HEK293 (cell line): ENCODE results near the gene NEK11.

Experiments used
- CTCF ChIA-PET: fragments of 350-600 bp; formaldehyde crosslinking; extraction: SDS; loops from one replicate; lab custom pipeline; 2021; ENCODE audit warnings: antibody characterized with exemption; lab: Yijun Ruan, JAX
- POLR2A ChIA-PET: fragments of 300-600 bp; formaldehyde crosslinking; extraction: SDS; loops from one replicate; lab custom pipeline; 2020; ENCODE audit warnings: antibody characterized with exemption, inconsistent platforms; lab: Yijun Ruan, JAX
- H3K27ac ChIP-seq: fragments of 200-500 bp; sonication (Bioruptor generic); 2 replicates; pipeline ENCODE4 v1.5.1; 2014; ENCODE audit warnings: low read depth, low read length, control low read depth, inconsistent platforms; ENCODE audit errors: extremely low read depth
- H3K36me3 ChIP-seq, 2 experiments: fragments of 200-500 bp in 1 of 2; sonication (Bioruptor generic) in 1 of 2; 1 replicate in 1 of 2; 2 replicates in 1 of 2; pipeline ENCODE4 v1.5.1; 2014 to 2017; ENCODE audit warnings: inconsistent platforms in 2 of 2, low read length in 2 of 2; ENCODE audit not compliant: control insufficient read depth in 2 of 2, insufficient read depth in 1 of 2
- H3K4me1 ChIP-seq: fragments of 200-500 bp; sonication (Bioruptor generic); 2 replicates; pipeline ENCODE4 v1.5.1; 2014; ENCODE audit warnings: mild to moderate bottlenecking, low read length, inconsistent platforms; ENCODE audit not compliant: control insufficient read depth, insufficient read depth
- H3K4me3 ChIP-seq: 2 replicates; pipeline ENCODE4 v1.5.1; 2011; ENCODE audit warnings: low read depth, mild to moderate bottlenecking, control low read depth, low read length, moderate library complexity
- H3K9me3 ChIP-seq: fragments of 200-500 bp; sonication (Bioruptor generic); 2 replicates; pipeline ENCODE4 v1.5.1; 2014; ENCODE audit warnings: low read depth, low read length, inconsistent platforms; ENCODE audit not compliant: control insufficient read depth, insufficient read depth
- GLIS1 ChIP-seq: fragments of 450-650 bp; formaldehyde crosslinking; IDR thresholded peaks from 2 replicates; pipeline ENCODE4 v1.5.1; 2016; ENCODE audit warnings: missing biosample characterization, missing genetic modification characterization
- SETDB1 ChIP-seq: IDR thresholded peaks from one replicate; pipeline ENCODE4 v1.6.1; 2017; ENCODE audit warnings: mild to moderate bottlenecking, low read length, moderate library complexity, mixed read lengths; ENCODE audit not compliant: insufficient read length
- ZBTB21 ChIP-seq: fragments of 450-650 bp; formaldehyde crosslinking; IDR thresholded peaks from 2 replicates; pipeline ENCODE4 v1.5.1; 2017; ENCODE audit warnings: missing biosample characterization, missing genetic modification characterization
- ZNF112 ChIP-seq: fragments of 450-650 bp; formaldehyde crosslinking; IDR thresholded peaks from 2 replicates; pipeline ENCODE4 v1.5.0; 2017; ENCODE audit warnings: missing biosample characterization, missing genetic modification characterization
- ZNF157 ChIP-seq: fragments of 450-650 bp; formaldehyde crosslinking; IDR thresholded peaks from 2 replicates; pipeline ENCODE4 v1.5.1; 2016; ENCODE audit warnings: missing biosample characterization, missing genetic modification characterization
- ZNF19 ChIP-seq: fragments of 450-650 bp; formaldehyde crosslinking; IDR thresholded peaks from 2 replicates; pipeline ENCODE4; 2016; ENCODE audit warnings: missing biosample characterization, missing genetic modification characterization, low read depth
- ZNF211 ChIP-seq: fragments of 450-650 bp; formaldehyde crosslinking; IDR thresholded peaks from 2 replicates; pipeline ENCODE4 v1.5.1; 2016; ENCODE audit warnings: low read depth, missing biosample characterization, missing genetic modification characterization
- ZNF223 ChIP-seq: fragments of 450-650 bp; formaldehyde crosslinking; IDR thresholded peaks from 2 replicates; pipeline ENCODE4 v1.5.1; 2016; ENCODE audit warnings: missing biosample characterization, missing genetic modification characterization
- ZNF37A ChIP-seq: fragments of 450-650 bp; IDR thresholded peaks from 2 replicates; pipeline ENCODE4 v1.5.1; 2018; ENCODE audit warnings: missing biosample characterization, missing genetic modification characterization
- ZNF391 ChIP-seq: fragments of 450-650 bp; formaldehyde crosslinking; IDR thresholded peaks from 2 replicates; pipeline ENCODE4 v1.5.1; 2016; ENCODE audit warnings: low read depth, missing biosample characterization, missing genetic modification characterization, borderline replicate concordance
- ZNF416 ChIP-seq: fragments of 450-650 bp; formaldehyde crosslinking; IDR thresholded peaks from 2 replicates; pipeline ENCODE4 v1.5.1; 2016; ENCODE audit warnings: missing biosample characterization, missing genetic modification characterization
- ZNF548 ChIP-seq: fragments of 450-650 bp; formaldehyde crosslinking; IDR thresholded peaks from 2 replicates; pipeline ENCODE4 v1.5.1; 2016; ENCODE audit warnings: missing biosample characterization, missing genetic modification characterization
- ZNF558 ChIP-seq: fragments of 450-650 bp; formaldehyde crosslinking; IDR thresholded peaks from 2 replicates; pipeline ENCODE4 v1.5.1; 2016; ENCODE audit warnings: missing biosample characterization, missing genetic modification characterization
- ZNF626 ChIP-seq: fragments of 450-650 bp; sonication (Bioruptor Pico); formaldehyde crosslinking; IDR thresholded peaks from 2 replicates; pipeline ENCODE4 v1.5.1; 2018; ENCODE audit warnings: missing biosample characterization, missing genetic modification characterization, inconsistent platforms
- ZNF776 ChIP-seq: fragments of 450-650 bp; formaldehyde crosslinking; IDR thresholded peaks from 2 replicates; pipeline ENCODE4 v1.5.0; 2017; ENCODE audit warnings: missing biosample characterization, missing genetic modification characterization, borderline replicate concordance
- TF ChIP-seq, protein P1 (sequence below): fragments of 450-650 bp; formaldehyde crosslinking; IDR thresholded peaks from 2 replicates; pipeline ENCODE4 v1.5.1; 2017; ENCODE audit warnings: missing biosample characterization, mild to moderate bottlenecking, missing genetic modification characterization, moderate library complexity
- TF ChIP-seq, protein P2 (sequence below): fragments of 450-650 bp; formaldehyde crosslinking; IDR thresholded peaks from 2 replicates; pipeline ENCODE4 v1.5.1; 2016; ENCODE audit warnings: missing biosample characterization, missing genetic modification characterization
- TF ChIP-seq, protein P3 (sequence below): fragments of 450-650 bp; formaldehyde crosslinking; conservative IDR thresholded peaks from 2 replicates; pipeline ENCODE4 v1.5.1; 2016; ENCODE audit warnings: low read depth, missing biosample characterization, missing genetic modification characterization
- TF ChIP-seq, protein P4 (sequence below): fragments of 450-650 bp; formaldehyde crosslinking; IDR thresholded peaks from 2 replicates; pipeline ENCODE4 v1.5.1; 2016; ENCODE audit warnings: missing biosample characterization, missing genetic modification characterization, low read depth
- TF ChIP-seq, protein P5 (sequence below): fragments of 450-650 bp; formaldehyde crosslinking; IDR thresholded peaks from 2 replicates; pipeline ENCODE4 v1.5.1; 2016; ENCODE audit warnings: missing biosample characterization, missing genetic modification characterization
- TF ChIP-seq, protein P6 (sequence below): fragments of 450-650 bp; formaldehyde crosslinking; IDR thresholded peaks from 2 replicates; pipeline ENCODE4 v1.5.1; 2017; ENCODE audit warnings: missing biosample characterization, missing genetic modification characterization

Gene NEK11

DNA sequence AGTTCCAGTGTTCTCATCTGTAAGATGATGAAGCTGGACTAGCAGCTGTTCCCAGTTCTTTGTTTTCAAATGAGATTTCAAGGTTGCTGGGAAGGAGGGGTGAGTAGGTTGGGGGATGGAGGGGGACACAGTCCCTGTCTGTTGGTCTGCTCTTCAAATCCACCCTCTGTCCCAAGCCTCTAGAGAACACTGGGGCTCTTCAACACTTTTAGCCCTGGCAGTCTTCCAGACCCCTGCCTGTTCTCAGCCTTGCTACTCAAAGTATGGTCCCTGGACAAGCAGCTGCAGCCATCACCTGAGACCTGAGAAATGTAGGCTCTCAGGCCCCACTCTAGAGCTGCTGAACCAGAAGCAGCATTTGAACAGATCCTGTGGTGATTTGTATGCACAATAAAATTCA is 41.3 kb downstream of the NEK11 start:
- TF ChIP-seq, protein P1, sequence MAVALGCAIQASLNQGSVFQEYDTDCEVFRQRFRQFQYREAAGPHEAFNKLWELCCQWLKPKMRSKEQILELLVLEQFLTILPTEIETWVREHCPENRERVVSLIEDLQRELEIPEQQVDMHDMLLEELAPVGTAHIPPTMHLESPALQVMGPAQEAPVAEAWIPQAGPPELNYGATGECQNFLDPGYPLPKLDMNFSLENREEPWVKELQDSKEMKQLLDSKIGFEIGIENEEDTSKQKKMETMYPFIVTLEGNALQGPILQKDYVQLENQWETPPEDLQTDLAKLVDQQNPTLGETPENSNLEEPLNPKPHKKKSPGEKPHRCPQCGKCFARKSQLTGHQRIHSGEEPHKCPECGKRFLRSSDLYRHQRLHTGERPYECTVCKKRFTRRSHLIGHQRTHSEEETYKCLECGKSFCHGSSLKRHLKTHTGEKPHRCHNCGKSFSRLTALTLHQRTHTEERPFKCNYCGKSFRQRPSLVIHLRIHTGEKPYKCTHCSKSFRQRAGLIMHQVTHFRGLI (tag by site-specific recombination) = no peak
- TF ChIP-seq ZNF416 (tag by site-specific recombination) (no peak), ZNF558 (tag by site-specific recombination) (no peak), ZNF19 (tag by site-specific recombination) (no peak), SETDB1 (no peak)
- TF ChIP-seq, protein P2, sequence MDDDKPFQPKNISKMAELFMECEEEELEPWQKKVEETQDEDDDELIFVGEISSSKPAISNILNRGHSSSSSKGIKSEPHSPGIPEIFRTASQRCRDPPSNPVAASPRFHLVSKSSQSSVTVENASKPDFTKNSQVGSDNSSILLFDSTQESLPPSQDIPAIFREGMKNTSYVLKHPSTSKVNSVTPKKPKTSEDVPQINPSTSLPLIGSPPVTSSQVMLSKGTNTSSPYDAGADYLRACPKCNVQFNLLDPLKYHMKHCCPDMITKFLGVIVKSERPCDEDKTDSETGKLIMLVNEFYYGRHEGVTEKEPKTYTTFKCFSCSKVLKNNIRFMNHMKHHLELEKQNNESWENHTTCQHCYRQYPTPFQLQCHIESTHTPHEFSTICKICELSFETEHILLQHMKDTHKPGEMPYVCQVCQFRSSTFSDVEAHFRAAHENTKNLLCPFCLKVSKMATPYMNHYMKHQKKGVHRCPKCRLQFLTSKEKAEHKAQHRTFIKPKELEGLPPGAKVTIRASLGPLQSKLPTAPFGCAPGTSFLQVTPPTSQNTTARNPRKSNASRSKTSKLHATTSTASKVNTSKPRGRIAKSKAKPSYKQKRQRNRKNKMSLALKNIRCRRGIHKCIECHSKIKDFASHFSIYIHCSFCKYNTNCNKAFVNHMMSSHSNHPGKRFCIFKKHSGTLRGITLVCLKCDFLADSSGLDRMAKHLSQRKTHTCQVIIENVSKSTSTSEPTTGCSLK = no peak
- TF ChIP-seq, protein P3, sequence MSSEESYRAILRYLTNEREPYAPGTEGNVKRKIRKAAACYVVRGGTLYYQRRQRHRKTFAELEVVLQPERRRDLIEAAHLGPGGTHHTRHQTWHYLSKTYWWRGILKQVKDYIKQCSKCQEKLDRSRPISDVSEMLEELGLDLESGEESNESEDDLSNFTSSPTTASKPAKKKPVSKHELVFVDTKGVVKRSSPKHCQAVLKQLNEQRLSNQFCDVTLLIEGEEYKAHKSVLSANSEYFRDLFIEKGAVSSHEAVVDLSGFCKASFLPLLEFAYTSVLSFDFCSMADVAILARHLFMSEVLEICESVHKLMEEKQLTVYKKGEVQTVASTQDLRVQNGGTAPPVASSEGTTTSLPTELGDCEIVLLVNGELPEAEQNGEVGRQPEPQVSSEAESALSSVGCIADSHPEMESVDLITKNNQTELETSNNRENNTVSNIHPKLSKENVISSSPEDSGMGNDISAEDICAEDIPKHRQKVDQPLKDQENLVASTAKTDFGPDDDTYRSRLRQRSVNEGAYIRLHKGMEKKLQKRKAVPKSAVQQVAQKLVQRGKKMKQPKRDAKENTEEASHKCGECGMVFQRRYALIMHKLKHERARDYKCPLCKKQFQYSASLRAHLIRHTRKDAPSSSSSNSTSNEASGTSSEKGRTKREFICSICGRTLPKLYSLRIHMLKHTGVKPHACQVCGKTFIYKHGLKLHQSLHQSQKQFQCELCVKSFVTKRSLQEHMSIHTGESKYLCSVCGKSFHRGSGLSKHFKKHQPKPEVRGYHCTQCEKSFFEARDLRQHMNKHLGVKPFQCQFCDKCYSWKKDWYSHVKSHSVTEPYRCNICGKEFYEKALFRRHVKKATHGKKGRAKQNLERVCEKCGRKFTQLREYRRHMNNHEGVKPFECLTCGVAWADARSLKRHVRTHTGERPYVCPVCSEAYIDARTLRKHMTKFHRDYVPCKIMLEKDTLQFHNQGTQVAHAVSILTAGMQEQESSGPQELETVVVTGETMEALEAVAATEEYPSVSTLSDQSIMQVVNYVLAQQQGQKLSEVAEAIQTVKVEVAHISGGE (tag by site-specific recombination) = no peak
- H3K4me1 ChIP-seq = no peaks in the 10 kb centered on the region
- H3K9me3 ChIP-seq = no peaks in the 10 kb centered on the region
- H3K27ac ChIP-seq = no peak overlapping the region
- CTCF ChIA-PET = no interaction called here
- H3K4me3 ChIP-seq = no peak overlapping the region
- H3K36me3 ChIP-seq = no peaks in the 10 kb centered on the region
- POLR2A ChIA-PET = no interaction called here

DNA sequence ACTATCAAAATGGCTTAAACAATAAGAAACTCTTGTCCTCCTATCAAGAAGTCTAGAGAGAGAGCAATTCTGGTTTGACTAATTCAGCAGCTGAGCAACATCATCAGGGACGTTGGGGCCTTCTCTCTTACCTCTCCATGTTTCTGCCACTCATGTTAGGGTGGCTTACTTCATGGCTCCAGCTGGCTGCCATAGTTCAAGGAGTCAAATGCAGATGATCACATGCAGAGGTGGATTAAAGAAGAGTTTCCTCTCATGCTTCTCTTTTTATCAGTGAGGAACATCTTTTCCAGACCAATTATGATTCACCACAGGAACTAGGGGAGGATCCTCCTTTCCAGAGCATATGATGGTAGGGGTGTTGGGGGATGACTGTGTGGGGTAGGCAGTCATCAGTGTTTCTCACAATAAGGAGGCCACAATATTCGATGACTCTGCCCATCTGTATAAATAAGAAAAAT is 45.5 kb downstream of the NEK11 start:
- TF ChIP-seq ZNF548 (no peak), ZNF223 (tag by site-specific recombination) (no peak), ZBTB21 (tag by site-specific recombination) (no peak), GLIS1 (tag by site-specific recombination) (no peak), ZNF37A (tag by site-specific recombination) (no peak)
- POLR2A ChIA-PET = no interaction called here
- Histone ChIP-seq H3K4me3 (no peak overlapping the region), H3K9me3 (no peaks in the 10 kb centered on the region), H3K4me1 (no peaks in the 10 kb centered on the region), H3K27ac (no peak overlapping the region), H3K36me3 (no peaks in the 10 kb centered on the region)
- CTCF ChIA-PET = no interaction called here

DNA sequence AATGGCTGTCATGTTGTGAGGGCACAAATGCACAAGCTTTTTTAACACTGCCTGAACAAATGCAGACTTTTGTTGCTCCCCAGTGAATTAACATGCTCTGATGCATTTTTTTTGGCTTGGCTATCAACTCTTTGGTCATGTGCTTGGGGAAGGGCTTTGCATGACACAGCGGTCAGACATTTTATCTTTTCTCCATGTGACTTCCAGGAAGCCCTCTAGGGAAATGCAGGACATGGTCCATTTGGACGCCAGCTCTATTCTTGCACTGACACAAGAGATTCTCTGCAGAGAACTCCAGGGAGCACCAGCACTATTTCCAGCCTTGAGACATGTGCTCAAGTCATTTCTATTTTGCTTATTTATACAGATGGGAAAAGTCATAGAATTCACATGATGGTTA is 46.2 kb downstream of the NEK11 start:
- CTCF ChIA-PET = no interaction called here
- Histone ChIP-seq H3K9me3 (no peaks in the 10 kb centered on the region), H3K27ac (no peak overlapping the region), H3K4me1 (no peaks in the 10 kb centered on the region), H3K4me3 (no peak overlapping the region), H3K36me3 (no peaks in the 10 kb centered on the region)
- POLR2A ChIA-PET = no interaction called here
- no peak for TF ChIP-seq ZNF211
- no peak for TF ChIP-seq ZNF391 (tag by site-specific recombination)
- TF ChIP-seq ZNF112 (tag by site-specific recombination) = no peak
- TF ChIP-seq, protein P4, sequence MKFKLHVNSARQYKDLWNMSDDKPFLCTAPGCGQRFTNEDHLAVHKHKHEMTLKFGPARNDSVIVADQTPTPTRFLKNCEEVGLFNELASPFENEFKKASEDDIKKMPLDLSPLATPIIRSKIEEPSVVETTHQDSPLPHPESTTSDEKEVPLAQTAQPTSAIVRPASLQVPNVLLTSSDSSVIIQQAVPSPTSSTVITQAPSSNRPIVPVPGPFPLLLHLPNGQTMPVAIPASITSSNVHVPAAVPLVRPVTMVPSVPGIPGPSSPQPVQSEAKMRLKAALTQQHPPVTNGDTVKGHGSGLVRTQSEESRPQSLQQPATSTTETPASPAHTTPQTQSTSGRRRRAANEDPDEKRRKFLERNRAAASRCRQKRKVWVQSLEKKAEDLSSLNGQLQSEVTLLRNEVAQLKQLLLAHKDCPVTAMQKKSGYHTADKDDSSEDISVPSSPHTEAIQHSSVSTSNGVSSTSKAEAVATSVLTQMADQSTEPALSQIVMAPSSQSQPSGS (tag by site-specific recombination) = no peak
- TF ChIP-seq, protein P5, sequence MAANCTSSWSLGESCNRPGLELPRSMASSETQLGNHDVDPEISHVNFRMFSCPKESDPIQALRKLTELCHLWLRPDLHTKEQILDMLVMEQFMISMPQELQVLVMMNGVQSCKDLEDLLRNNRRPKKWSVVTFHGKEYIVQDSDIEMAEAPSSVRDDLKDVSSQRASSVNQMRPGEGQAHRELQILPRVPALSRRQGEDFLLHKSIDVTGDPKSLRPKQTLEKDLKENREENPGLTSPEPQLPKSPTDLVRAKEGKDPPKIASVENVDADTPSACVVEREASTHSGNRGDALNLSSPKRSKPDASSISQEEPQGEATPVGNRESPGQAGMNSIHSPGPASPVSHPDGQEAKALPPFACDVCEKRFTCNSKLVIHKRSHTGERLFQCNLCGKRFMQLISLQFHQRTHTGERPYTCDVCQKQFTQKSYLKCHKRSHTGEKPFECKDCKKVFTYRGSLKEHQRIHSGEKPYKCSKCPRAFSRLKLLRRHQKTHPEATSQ (tag by site-specific recombination) = no peak
- no peak for TF ChIP-seq ZNF157 (tag by site-specific recombination)
- TF ChIP-seq, protein P6, sequence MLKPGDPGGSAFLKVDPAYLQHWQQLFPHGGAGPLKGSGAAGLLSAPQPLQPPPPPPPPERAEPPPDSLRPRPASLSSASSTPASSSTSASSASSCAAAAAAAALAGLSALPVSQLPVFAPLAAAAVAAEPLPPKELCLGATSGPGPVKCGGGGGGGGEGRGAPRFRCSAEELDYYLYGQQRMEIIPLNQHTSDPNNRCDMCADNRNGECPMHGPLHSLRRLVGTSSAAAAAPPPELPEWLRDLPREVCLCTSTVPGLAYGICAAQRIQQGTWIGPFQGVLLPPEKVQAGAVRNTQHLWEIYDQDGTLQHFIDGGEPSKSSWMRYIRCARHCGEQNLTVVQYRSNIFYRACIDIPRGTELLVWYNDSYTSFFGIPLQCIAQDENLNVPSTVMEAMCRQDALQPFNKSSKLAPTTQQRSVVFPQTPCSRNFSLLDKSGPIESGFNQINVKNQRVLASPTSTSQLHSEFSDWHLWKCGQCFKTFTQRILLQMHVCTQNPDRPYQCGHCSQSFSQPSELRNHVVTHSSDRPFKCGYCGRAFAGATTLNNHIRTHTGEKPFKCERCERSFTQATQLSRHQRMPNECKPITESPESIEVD (tag by site-specific recombination) = no peak
- TF ChIP-seq ZNF776 (tag by site-specific recombination) = no peak
- TF ChIP-seq ZNF626 (tag by site-specific recombination) = no peak
